A549 (cell line): ENCODE data around the gene PELI2. TPM values are rescaled to one million over a fixed set of nuclear protein-coding genes. Genes with fewer than 3 reads are reported as not detected.
A peak's percentile ranks its signal among the peaks of the same experiment; 100 is the strongest.

Experiments
- ATAC-seq, 2 experiments: fragments of 200-7000 bp in 1 of 2; fragments of >200 bp in 1 of 2; cut with Nextera tagmentation in 1 of 2; cut with Tn5 transposase in 1 of 2; 3 replicates each; pipeline versions ENCODE4 v1.8.0 to v1.9.1; 2018 to 2020; ENCODE audit warnings: mild to moderate bottlenecking in 1 of 2, moderate library complexity in 1 of 2
- CTCF ChIA-PET: fragments of 300-600 bp; sonication (Branson Sonifier 250); formaldehyde crosslinking; extraction: SDS; loops from one replicate; lab custom pipeline; 2021; ENCODE audit warnings: antibody characterized with exemption, inconsistent platforms; lab: Yijun Ruan, JAX
- POLR2A ChIA-PET: fragments of 350-600 bp; formaldehyde crosslinking; extraction: SDS; loops from one replicate; lab custom pipeline; 2021; ENCODE audit warnings: antibody characterized with exemption, inconsistent platforms; lab: Yijun Ruan, JAX
- DNase-seq, 2 experiments: peaks; one replicate each; pipeline versions ENCODE4 v3.0.0 to v3.0.0-alpha.2; 2011 to 2016; ENCODE audit warnings: low read depth in 1 of 2, low spot score in 1 of 2
- FAIRE-seq: peaks from 2 replicates; lab custom pipeline; 2011; peaks lifted over from hg19 to GRCh38; lab: Jason Lieb, UNC
- H3K27ac ChIP-seq, 2 experiments: fragments of >200 bp; sonication (Bioruptor Twin); formaldehyde crosslinking; 3 replicates each; pipeline ENCODE4 v1.5.1; 2016 to 2017
- H3K4me1 ChIP-seq: fragments of >200 bp; sonication (Bioruptor Twin); formaldehyde crosslinking; 3 replicates; pipeline ENCODE4 v1.6.1; 2016
- H3K4me2 ChIP-seq: fragments of >200 bp; sonication (Bioruptor Twin); formaldehyde crosslinking; 3 replicates; pipeline ENCODE4 v1.6.1; 2016
- H3K4me3 ChIP-seq: fragments of >200 bp; sonication (Bioruptor Twin); formaldehyde crosslinking; 3 replicates; pipeline ENCODE4 v1.5.1; 2016
- H3K9me3 ChIP-seq: fragments of >200 bp; sonication (Bioruptor Twin); formaldehyde crosslinking; 3 replicates; pipeline ENCODE4 v1.6.1; 2016
- CBX2 ChIP-seq: fragments of 200-600 bp; sonication (generic); IDR thresholded peaks from 2 replicates; pipeline ENCODE4 v1.6.1; 2016; ENCODE audit warnings: low read depth, mild to moderate bottlenecking, borderline replicate concordance
- CBX8 ChIP-seq: fragments of 200-600 bp; sonication (generic); IDR thresholded peaks from 2 replicates; pipeline ENCODE4 v1.6.1; 2016
- CEBPB ChIP-seq, 2 experiments: fragments of >200 bp in 1 of 2; sonication (Bioruptor Twin) in 1 of 2; formaldehyde crosslinking in 1 of 2; IDR thresholded peaks; 2 replicates each; pipeline ENCODE4 v1.6.1; 2012 to 2016
- CHD2 ChIP-seq: fragments of 150-350 bp; IDR thresholded peaks from 2 replicates; pipeline ENCODE4 v1.6.1; 2014; ENCODE audit warnings: low read length; ENCODE audit not compliant: partially characterized antibody
- CTCF ChIP-seq: fragments of >200 bp; sonication (Bioruptor Twin); formaldehyde crosslinking; IDR thresholded peaks from 3 replicates; pipeline ENCODE4 v1.5.1; 2016
- E2F6 ChIP-seq: IDR thresholded peaks from 2 replicates; pipeline ENCODE4 v1.6.1; 2012; ENCODE audit warnings: low read depth, borderline replicate concordance
- EHF ChIP-seq: fragments of 250-450 bp; sonication (Bioruptor Pico); IDR thresholded peaks from 2 replicates; pipeline ENCODE4 v1.5.0; 2020; ENCODE audit warnings: mild to moderate bottlenecking
- ELK1 ChIP-seq: fragments of 150-350 bp; IDR thresholded peaks from 2 replicates; pipeline ENCODE4 v1.6.1; 2014; ENCODE audit warnings: low read depth, mild to moderate bottlenecking, low read length
- ESRRA ChIP-seq: fragments of 150-350 bp; IDR thresholded peaks from 2 replicates; pipeline ENCODE4 v1.6.1; 2014; ENCODE audit warnings: mild to moderate bottlenecking, low read length, borderline replicate concordance
- FOSL2 ChIP-seq, 2 experiments: fragments of 450-650 bp in 1 of 2; fragments of >200 bp in 1 of 2; sonication (Bioruptor Twin) in 1 of 2; formaldehyde crosslinking; IDR thresholded peaks; 2 replicates each; pipeline versions ENCODE4 v1.5.0 to v1.6.1; 2016 to 2020; ENCODE audit warnings: mild to moderate bottlenecking in 1 of 2, moderate library complexity in 1 of 2
- FOXS1 ChIP-seq: fragments of 250-450 bp; sonication (Bioruptor Pico); IDR thresholded peaks from 2 replicates; pipeline ENCODE4 v1.5.0; 2020; ENCODE audit warnings: mild to moderate bottlenecking, moderate library complexity
- HES2 ChIP-seq: fragments of >200 bp; sonication (Bioruptor Twin); formaldehyde crosslinking; IDR thresholded peaks from 2 replicates; pipeline ENCODE4 v1.6.1; 2016
- HMGXB4 ChIP-seq: fragments of 250-450 bp; sonication (Bioruptor Pico); IDR thresholded peaks from 2 replicates; pipeline ENCODE4 v1.5.0; 2021; ENCODE audit warnings: mild to moderate bottlenecking, moderate library complexity, borderline replicate concordance
- HOXA7 ChIP-seq: fragments of 250-450 bp; sonication (Bioruptor Pico); IDR thresholded peaks from 2 replicates; pipeline ENCODE4 v1.5.0; 2020; ENCODE audit warnings: mild to moderate bottlenecking, moderate library complexity
- JUN ChIP-seq, 2 experiments: fragments of >200 bp; sonication (Bioruptor Twin); formaldehyde crosslinking; IDR thresholded peaks; 2 replicates in 1 of 2; 3 replicates in 1 of 2; pipeline ENCODE4 v1.6.1; 2016 to 2017
- JUNB ChIP-seq: fragments of >200 bp; sonication (Bioruptor Twin); formaldehyde crosslinking; IDR thresholded peaks from 2 replicates; pipeline ENCODE4 v1.6.1; 2016
- KDM1A ChIP-seq: fragments of 200-600 bp; sonication (generic); IDR thresholded peaks from 2 replicates; pipeline ENCODE4 v1.6.1; 2016; ENCODE audit warnings: low read depth, mild to moderate bottlenecking
- MAZ ChIP-seq: fragments of 150-350 bp; IDR thresholded peaks from 2 replicates; pipeline ENCODE4 v1.6.1; 2014; ENCODE audit warnings: antibody characterized with exemption, low read depth, low read length, borderline replicate concordance
- RCOR1 ChIP-seq: fragments of 150-350 bp; IDR thresholded peaks from 2 replicates; pipeline ENCODE4 v1.6.1; 2014; ENCODE audit warnings: antibody characterized with exemption, low read length, low read depth
- SMC3 ChIP-seq: fragments of >200 bp; sonication (Bioruptor Twin); formaldehyde crosslinking; IDR thresholded peaks from 3 replicates; pipeline ENCODE4 v1.6.1; 2018; ENCODE audit warnings: inconsistent platforms
- USF2 ChIP-seq: fragments of 450-650 bp; IDR thresholded peaks from 2 replicates; pipeline ENCODE4 v1.6.1; 2014; ENCODE audit warnings: antibody characterized with exemption
- ZC3H11A ChIP-seq: fragments of 450-650 bp; IDR thresholded peaks from 2 replicates; pipeline ENCODE4 v1.6.1; 2014; ENCODE audit warnings: antibody characterized with exemption, mild to moderate bottlenecking
- WGBS: methylation state at CpG from one replicate; pipeline ENCODE4 v1.1.6; 2017; ENCODE audit errors: missing lambda C conversion rate; 5-methylcytosine and 5-hydroxymethylcytosine counted together
- polyA plus RNA-seq, 4 experiments: library from polyadenylated mRNA; depleted of rRNA in 3 of 4; stranded (reverse); fragments of >200 nt; fragmentation: RNase III in 1 of 4; extraction: RNeasy Plus Mini Kit Qiagen cat#74134 plus additional on column Dnase treatment in 1 of 4; gene quantifications; 2 replicates in 3 of 4; 3 replicates in 1 of 4; pipeline ENCODE4 v1.2.3, GENCODE V29; 2011 to 2017

Gene PELI2
- polyA plus RNA-seq, 2 of the 4 experiments (the other 2 are of a cell fraction): 0.93 to 7.2 TPM

- POLR2A ChIA-PET: no interaction called here
- WGBS: 88% methylated on average over 5 of the region's 5 CpGs
- TF ChIP-seq EHF (CRISPR knock-in tag): no peak
- TF ChIP-seq, all 56 proteins: peak for 0
- CTCF ChIA-PET: no interaction called here
- Histone ChIP-seq H3K4me3 (no peak overlapping the region), H3K4me2 (no peak overlapping the region), H3K27ac (no peak overlapping the region), H3K4me1 (no peaks in the 10 kb centered on the region), H3K9me3 (no peaks in the 10 kb centered on the region)
- FAIRE-seq (peak; percentile 13), DNase-seq (no peak), ATAC-seq (no peak)
Measured at GRCh38 chr14:56154321-56154720, 36.1 kb downstream of the PELI2 start.

GRCh38 chr14:56156096-56156495 lies 37.9 kb downstream of the PELI2 start:
- ChIA-PET POLR2A (no interaction called here), CTCF (no interaction called here)
- ATAC-seq (no peak), DNase-seq (no peak), FAIRE-seq (no peak)
- Histone ChIP-seq H3K27ac (no peak overlapping the region), H3K4me3 (no peak overlapping the region), H3K9me3 (no peaks in the 10 kb centered on the region), H3K4me2 (no peak overlapping the region), H3K4me1 (no peaks in the 10 kb centered on the region)
- TF ChIP-seq CHD2 (no peak), USF2 (no peak), MAZ (no peak), ZC3H11A (no peak), JUN (IDR thresholded peaks at IDR 0.05) (no peak)

GRCh38 chr14:56159066-56159465 lies 40.9 kb downstream of the PELI2 start:
- ChIA-PET CTCF (no interaction called here), POLR2A (no interaction called here)
- no peak overlapping the region for H3K27ac ChIP-seq
- no peak for TF ChIP-seq SMC3
- no peak for TF ChIP-seq HES2
- no peak for TF ChIP-seq CBX2
- no peak for TF ChIP-seq CBX8
- no peak for TF ChIP-seq ELK1
- TF ChIP-seq ESRRA: no peak
- TF ChIP-seq E2F6: no peak
- ATAC-seq: no peak
- DNase-seq: no peak
- no peak overlapping the region for H3K4me2 ChIP-seq
- 85% methylated on average over 4 of the region's 4 CpGs for WGBS
- no peak for FAIRE-seq
- H3K4me3 ChIP-seq: no peak overlapping the region
- H3K9me3 ChIP-seq: 0 out of 3 replicates have a peak, but pooled peaks cover 3% of the 10 kb centered on the region
- no peaks in the 10 kb centered on the region for H3K4me1 ChIP-seq

- no peak overlapping the region for H3K4me3 ChIP-seq
- POLR2A ChIA-PET: no interaction called here
- ATAC-seq: no peak
- CTCF ChIA-PET: no interaction called here
- WGBS: 51% methylated on average over 2 of the region's 2 CpGs
- H3K4me2 ChIP-seq: no peak overlapping the region
- H3K4me1 ChIP-seq: no peaks in the 10 kb centered on the region
- no peak overlapping the region for H3K27ac ChIP-seq
- 0 out of 3 replicates have a peak, but pooled peaks cover 6% of the 10 kb centered on the region for H3K9me3 ChIP-seq
- no peak for FAIRE-seq
- DNase-seq: no peak
- TF ChIP-seq FOSL2 (IDR thresholded peaks at IDR 0.05) (no peak), FOSL2 (CRISPR knock-in tag; IDR thresholded peaks at IDR 0.05) (no peak), CTCF (no peak), KDM1A (no peak), FOXS1 (CRISPR knock-in tag) (no peak), ELK1 (no peak), ZC3H11A (no peak), JUNB (no peak), RCOR1 (no peak), CEBPB (IDR thresholded peaks at IDR 0.05) (no peak), EHF (CRISPR knock-in tag) (no peak), HOXA7 (no peak), HMGXB4 (CRISPR knock-in tag) (no peak), SMC3 (no peak)
Measured at GRCh38 chr14:56160088-56160487, 41.9 kb downstream of the PELI2 start.
